ENCODE measurements around the gene NKD2.
"Not testable (repeated sequence)": the region's sequence is repeated elsewhere in the genome, so short reads cannot be mapped to it uniquely, and the experiment has no call there.

NKD2 gene, protein sequence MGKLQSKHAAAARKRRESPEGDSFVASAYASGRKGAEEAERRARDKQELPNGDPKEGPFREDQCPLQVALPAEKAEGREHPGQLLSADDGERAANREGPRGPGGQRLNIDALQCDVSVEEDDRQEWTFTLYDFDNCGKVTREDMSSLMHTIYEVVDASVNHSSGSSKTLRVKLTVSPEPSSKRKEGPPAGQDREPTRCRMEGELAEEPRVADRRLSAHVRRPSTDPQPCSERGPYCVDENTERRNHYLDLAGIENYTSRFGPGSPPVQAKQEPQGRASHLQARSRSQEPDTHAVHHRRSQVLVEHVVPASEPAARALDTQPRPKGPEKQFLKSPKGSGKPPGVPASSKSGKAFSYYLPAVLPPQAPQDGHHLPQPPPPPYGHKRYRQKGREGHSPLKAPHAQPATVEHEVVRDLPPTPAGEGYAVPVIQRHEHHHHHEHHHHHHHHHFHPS

DNA sequence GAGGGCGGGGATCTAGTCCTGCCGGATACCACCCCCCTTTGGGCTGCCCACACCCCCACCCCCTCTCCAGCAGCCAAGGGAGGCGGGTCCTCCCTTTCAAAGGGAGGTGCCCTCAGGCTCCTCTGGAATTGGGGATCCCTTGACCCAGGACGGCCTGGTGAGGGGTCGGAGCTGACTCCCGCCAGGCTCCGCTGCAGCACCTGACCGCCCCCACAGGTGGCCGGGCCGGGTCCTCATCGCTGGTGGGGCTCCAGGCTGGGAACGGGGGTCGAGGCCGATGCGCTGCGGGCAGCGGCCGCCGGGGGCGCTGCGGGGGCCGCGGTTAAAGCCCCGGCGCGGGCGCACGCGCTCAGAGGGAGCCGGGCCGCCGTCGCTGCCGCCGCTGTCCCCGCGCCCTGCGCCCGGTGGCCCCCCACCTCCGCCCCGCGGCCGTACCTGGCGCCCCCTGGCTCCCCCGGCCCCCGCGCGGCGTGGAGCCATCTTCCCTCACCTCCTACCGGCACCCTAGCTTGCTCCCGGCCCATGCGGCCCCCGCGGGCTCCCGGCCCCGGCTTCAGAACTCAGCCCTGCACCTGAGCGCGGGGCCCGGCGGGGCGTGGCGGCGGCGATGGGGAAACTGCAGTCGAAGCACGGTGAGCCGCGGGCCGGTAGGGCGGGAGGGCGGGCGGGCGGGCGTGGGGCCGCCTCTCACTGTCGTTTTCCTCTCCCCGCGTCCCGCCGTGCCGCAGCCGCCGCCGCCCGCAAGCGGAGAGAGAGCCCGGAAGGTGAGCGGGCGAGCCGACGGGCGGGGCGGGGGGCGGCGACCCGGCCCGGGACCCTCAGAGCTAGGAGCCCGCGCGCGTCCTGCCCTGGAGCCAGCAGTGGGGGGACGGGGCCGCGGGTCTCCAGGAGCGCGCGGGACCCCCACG lies at the start of gene NKD2:
NKD2 (plus strand) TSS at position 352 of the 908 bp plus-strand sequence; CDS start at position 608, 256 bp downstream.
- no peak for DNase-seq (ENCODE audit: low read depth)

DNA sequence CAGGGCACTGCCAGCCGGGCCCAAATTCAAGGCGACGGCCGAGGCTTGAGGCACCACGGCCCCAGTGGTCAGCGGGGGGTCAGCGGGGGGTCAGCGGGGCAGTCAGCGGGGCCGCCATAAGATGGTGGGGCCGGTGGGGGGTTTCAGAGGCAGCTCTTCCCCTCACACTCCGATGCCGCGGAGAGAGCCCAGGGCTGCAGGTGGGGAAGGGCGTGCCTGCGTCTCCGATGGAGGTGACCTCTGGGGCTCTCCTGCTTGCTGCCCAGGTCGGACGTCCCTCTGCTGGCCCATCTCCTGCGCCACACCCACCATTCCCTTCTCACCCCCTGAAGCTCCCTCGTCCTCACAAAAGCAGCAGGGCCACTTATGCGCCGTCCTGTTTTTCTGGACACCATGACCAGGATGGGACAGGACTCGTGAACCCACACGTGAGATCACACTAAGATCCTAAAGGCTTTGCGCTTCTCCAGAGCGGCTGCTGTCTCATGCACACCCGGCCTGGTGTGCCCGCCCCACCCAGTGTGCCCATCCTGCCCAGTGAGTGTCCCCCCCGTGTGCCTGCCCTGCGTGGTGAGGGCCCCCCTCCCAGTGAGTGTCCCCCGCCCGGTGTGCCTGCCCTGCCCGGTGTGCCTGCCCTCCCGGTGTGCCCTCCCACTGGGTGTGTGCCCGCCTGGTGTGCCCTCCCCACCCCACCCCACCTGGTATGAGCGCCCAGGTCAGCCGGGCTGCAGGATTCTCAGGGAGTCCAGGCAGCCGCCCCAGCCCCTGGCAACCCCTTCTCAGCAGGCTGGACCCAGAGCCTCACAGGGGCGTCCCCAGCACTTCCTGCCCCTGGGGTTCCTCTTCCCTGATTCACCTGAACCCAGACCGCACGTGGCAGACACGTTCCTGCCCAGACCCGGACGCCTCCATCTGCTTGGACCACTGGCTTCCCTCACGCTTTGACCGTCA lies 48.7 kb upstream of the NKD2 start:
- no peak for DNase-seq (ENCODE audit: low read depth)

DNA sequence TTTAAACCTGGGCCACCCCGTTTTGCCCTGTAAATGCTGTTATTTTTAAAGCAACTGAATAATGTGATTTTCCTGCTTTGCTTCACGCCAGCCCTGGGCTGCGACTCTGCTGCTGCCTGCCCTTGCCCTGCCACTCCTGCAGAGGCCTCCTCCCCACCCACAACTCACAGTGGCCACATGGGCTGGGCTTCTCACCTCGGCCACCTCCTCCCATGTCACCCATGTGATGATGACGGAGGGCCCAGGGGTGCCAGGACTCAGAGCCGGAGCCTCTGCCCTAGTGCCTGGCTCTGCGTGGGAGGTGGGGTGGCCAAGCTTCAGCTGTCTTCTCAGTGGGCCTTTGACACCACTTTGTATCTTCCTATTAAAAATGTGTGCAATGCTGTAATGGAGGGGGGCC lies 48.1 kb upstream of the NKD2 start:
- DNase-seq (ENCODE audit: low read depth): no peak

DNA sequence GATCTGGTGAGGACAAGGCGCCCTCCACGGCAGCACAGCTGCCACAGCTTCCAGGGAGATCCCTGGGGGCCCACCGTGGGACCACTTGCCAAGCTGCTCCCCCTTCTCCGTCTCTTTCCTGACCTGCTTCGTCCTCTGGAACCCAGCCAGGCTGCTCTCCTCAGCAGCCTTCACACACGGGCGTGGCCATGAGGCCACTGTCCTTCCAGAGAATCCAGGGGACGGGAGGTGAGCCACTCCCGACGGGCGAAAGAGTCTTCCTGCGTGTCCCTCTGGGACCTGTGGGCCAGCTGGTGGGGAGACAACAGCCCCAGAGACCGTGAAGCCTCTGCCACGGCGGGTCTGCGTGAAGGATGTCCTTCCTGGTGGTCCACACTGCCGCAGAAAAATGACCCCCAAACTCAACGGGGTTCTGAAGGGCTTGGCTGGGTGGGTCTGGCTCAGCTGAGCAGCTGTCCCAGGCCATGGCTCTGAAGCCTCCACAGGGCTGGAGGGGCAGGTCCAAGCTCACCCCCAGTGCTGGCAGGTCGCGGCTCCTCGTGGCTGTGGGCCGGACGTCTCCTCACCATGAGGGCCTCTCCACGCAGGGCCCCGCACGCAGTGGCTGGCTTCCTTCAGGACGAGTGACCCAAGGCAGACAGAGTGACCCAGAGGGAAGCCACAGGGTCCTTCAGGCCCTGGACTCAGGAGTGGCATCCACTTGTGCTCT lies 47.4 kb upstream of the NKD2 start:
- DNase-seq (ENCODE audit: low read depth): no peak

DNA sequence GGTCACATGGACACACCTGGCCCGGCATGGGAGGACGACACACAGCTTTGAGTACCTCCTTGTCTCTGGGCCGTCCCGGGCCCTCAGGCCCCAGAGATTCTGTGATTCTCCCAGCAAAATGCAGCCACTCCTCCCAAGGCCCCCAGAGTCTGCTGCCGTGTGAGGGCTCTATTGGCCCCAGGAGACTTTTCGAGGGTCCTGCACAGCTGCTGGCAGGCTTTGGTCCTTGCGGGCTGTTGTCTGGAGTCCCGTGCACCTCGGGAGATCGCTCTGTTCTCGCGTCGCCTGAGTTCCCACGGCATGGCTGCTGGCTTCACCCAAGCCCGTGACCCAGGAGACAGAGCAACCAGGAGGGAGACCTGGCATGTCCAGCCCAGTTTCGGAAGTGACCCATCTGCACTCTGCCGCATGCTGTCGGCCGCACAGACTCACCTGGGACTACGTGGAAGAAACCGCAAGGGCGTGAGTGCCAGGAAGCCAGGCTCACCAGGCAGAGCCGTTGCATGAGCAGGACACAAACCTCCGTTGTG lies 46.8 kb upstream of the NKD2 start:
- no peak for DNase-seq (ENCODE audit: low read depth)

DNA sequence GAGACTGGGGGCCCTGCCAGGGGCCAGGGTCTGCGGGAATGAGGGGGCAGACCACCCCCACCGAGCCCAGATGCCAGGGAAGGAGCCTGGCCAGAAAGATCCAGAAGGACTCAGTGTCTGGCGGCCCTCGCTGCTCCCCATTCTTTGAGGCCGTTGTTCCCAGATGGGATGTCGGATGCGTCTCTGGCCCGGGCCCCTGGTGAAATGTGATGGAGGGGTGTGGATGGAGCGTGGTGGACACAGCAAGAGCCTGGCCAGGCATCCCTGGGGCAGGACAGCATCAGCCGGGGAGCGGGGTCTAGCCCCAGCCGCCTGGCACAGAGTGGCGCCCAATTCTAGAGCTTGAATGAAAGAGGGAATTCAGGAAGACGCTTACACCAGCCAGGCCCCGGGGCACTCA lies 46.2 kb upstream of the NKD2 start:
- DNase-seq (ENCODE audit: low read depth): no peak

DNA sequence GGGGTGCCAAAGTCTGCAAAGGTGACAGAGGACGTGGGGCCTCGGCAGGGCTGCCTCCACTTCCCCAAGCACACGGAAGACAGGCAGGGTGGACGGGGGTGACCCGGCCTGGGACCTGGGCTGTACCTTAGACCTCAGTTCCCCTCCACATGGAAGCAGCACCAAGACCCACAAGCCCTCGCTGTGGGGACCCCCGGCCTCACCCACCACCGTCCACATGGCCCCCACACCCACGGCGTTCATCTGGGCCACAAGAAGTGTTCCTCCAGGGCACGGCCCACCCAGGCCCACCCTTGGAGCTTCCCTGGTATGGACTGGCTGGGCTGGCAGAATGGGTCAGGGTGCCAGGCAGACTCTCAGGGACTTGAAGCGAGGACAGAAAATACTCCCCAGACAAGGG lies 45.8 kb upstream of the NKD2 start:
- DNase-seq (ENCODE audit: low read depth): no peak

DNA sequence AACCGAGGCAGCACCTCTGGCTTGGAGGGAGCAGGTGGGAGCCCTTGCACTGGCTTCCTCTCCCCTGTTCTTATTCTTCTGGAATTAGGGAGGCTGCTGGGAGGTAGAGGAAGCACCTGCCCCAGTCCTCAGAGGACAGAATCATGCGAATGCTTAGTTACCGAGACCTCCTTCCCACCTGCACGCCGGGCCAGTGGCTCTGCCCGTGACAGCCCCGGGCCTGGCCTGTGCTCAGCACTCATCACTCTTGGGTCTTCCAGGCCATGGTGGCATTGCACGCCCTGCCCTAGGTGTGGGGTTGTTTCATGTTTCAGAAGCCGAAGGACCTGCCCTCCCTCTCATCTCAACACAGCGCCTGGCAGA lies 45.3 kb upstream of the NKD2 start:
- no peak for DNase-seq (ENCODE audit: low read depth)

DNA sequence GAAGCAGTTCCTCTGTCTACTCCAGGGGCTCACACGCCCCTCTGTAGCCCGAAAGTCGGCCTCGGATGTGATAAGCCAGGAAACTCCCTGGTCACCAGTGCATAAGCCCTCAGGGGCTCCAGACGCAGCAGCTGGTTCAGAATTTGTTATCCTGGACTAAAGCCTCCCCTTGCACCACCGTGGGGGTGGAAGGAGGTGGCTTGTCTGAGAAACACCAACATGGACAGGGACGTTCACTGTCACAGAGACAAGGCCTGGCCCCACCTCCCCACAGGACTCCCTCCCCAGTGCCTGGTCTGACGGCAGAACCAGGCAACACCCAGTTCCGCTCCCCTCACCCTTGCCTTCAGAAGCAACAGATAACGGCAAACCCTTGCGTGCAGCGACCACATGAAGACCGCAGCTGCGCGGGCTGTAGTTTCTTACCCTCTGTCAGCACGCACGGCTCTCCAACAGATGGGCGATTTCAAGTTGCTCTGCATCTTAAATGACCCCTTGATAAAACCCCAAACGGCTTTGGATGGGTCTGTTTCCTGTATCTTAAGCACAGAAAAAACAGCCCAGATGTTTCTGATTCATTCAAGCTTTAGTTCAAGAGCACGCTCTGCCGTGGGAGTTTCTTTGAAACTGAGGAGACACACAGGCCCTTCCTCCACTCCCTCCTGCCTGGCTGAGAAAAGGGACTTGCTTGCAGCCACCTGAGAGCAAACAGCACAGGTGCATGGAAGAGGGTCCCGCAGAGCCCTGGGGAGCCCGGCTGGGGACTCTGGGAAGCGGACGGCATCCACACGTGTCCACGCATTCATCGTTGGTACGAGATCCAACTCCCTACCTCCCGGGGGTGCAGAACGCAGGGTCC lies 44.7 kb upstream of the NKD2 start:
- peak; percentile 10 for DNase-seq (ENCODE audit: low read depth)

DNA sequence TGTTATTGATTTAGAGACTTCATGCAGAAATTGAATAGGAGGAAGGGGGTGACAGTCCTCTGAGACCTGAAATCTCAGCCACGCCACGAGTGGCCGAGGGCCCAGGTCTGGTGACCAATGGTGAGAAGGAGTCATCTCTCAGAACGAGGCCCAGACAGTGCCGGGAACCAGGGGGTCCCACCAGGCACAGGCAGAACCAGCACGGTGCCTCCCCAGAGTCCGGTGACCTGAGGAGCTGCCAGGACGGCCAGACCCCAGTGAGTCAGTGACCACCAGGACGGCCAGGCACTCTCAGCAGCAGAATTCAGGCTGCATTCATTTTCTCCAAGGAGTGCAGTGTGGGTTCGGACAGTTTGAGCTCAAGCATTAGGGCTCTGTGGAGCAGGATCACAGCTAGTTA lies 43.8 kb upstream of the NKD2 start:
- no peak for DNase-seq (ENCODE audit: low read depth)

DNA sequence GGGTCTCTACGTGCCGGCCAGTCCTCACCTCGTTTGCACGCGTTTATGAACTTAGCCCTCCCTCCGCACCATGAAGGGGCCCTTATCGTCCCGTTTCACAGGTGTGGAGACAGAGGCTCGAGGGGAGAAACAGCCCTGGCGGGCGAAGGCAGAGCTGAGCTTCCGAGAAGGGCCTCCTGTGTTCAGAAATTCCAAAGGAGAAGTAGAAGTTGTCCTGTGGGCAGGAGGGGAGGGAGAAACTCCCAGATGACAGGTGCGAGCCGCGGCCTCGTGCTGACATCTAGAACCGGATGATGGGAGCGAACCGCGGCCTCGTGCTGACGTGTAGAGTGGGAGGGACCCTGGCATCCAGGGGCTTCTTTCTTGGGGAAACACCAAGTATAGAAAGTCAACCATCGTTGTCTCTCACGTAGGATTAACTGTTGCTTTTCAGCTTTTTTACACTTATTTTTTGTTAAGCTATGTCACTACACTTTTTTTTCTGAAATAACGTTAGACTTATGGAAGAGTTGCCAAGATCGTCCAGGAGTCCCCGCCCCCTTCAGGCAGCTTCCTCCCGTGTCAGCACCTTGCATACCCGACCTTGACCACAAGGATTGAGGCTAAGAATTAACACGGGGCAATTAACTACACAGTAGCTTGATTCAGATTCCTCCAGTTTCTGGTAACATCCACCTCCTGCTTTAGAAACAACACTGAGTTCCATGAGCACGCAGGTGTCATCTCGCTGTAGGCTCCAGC lies 42.8 kb upstream of the NKD2 start:
- no peak for DNase-seq (ENCODE audit: low read depth)

DNA sequence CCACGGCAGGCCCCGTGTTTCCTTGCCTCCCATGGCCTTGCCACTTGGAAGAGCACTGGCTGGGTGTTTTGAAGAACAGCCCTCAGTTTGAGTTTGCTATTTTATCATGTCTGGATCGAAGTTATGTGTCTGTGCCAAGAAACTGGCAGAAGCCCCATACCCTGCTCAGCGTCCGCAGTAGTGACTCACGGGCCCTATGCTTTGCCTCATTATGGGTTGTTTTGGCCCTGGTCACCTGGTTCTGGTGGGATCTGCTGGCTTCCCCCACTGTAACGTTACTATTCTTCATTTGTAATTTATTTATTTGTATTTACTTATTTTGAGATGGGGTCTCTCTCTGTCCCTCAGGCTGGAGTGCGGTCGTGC lies 42.3 kb upstream of the NKD2 start:
- DNase-seq (ENCODE audit: low read depth): no peak

DNA sequence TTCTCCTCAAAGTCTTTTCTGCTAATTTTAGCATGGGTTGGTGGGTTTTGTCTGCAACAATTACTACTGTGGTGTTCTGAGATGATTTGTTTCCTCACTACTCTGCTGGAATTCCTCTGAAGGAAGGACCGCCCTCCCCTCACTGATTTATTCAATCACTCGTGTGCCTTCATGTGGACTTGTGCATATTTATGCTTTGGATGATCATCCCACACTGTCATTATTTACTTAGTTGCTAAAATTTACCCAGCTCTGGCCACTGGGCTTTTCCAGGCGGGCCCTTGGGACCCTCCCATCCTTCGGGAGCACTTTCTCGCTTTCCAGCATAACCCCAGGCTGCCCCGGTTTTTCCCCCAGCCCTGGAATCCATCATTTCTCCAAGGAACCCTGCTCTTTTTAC lies 41.7 kb upstream of the NKD2 start:
- no peak for DNase-seq (ENCODE audit: low read depth)

DNA sequence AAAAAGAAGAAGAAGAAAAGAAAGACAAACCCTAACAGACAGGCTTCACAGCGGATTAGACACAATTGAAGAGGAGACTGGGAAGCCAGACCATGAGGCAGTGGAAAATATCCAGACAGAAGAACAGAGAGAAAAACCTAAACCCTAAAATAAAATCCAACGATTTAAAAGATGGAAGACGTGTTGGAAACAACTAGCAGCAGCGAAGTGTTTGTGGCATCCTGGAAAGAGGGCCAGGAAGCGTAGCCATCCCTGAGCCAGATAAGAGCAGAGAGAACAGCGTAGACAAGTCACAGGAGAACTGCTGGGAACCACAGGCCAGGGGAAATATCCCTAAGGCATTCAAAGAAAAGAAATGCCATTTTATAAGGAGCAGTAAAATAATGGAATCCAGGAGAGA lies 39.7 kb upstream of the NKD2 start:
- no peak for DNase-seq (ENCODE audit: low read depth)

DNA sequence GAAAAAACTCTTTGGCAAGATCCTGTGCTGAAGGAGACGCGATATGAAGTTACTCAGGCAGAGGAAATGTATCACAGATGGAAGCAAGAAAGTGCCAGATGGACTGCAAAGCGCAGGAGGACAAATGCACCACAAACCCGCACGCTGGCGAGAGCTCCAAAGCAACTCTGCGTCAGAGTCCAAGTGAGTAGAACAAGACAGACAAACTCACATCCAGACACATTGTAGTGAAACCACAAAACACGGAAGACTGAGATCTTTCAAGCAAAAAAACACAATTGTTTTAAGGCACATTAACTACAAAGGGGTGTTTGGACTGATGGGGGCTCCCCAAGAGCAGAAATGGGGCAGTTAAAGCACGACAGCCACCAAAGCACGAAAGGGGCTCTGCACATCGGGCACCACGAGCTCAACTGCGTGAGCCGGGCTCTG lies 39.2 kb upstream of the NKD2 start:
- DNase-seq (ENCODE audit: low read depth): no peak

DNA sequence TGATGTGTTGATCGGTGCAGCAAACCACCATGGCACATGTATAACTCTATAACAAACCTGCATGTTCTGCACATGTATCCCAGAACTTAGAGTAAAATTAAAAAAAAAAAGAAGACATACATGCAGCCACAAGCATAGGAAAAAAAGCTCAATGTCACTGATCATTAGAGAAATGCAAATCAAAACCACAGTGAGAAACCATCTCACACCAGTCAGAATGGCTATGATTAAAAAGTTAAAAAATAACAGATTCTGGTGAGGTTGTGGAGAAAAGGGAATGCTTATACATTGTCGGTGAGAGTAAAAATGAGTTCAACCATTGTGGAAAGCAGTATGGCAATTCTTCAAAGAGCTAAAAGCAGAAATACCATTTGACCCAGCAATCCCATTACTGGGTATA lies 36.0 kb upstream of the NKD2 start:
- not testable (repeated sequence) for DNase-seq (ENCODE audit: low read depth)

DNA sequence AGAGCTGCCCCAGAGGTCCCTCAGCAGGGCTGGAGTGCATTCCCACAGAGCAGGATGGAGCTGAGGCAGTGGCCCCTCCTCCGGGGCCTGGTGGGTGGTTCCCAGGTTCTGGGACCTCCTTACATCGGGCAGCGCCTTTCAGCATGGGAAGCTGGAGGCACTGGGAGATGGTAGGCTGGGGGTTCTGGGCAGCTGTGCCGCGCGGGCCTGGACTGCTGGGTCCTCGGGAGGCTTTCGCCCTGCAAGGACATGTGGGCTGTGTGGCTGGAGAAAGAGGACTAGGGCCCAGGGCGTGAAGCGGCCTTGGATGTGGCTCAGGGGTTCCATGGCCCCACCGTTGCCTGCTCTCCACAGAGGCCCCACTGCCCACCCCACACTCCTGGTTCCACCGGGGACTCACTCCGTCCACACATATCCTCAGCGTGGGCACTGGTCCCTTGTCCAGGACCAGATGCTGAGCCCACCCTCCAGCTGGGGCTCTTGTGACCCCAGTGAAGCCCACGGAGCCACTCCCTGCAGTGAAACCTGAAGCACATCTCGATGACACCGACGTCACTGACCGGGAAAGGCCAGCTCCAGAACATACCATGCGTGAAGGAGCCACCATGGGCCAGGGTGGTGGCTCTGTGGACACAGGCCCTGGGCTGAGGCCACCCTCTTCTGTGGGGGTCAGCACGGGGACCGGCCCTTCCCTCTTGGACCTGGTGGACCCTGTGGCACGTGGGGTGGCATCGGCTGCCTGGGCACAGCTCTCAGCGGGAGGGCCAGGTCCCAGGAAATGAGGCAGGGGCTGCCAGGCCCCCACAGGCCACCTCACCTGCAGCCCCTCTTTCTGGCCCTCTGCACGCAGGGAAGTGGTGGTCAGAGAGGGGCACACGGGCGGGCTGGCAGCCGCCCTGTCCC lies 31.5 kb upstream of the NKD2 start:
- no peak for DNase-seq (ENCODE audit: low read depth)

DNA sequence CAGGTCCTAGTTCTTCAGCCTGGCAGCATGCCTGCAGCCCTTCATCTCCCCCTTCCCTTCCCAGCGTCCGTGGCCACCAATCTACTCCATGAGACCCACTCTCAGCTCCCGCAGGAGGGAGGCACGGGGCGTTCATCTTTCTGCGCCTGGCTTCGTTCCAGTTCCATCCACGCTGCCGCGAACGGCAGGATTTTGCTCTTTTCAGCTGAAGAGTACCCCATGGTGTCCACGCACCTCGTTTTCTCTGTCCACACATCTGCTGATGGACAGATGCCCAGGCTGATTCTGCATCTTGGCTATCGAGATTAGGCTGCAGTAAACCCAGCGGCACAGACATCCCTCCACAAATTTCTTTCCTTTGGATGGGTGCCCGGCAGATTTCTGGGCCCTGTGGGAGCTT lies 30.5 kb upstream of the NKD2 start:
- no peak for DNase-seq (ENCODE audit: low read depth)

All from stimulated activated CD4-positive, alpha-beta T cell treated with anti-CD3 and anti-CD28 coated beads, Interleukin-2, amount 100 ng/mL, for 4 hours (primary cell).